Loucy (cell line): ENCODE data around the gene NUP58.

ENCODE experiments used
- H2AFZ ChIP-seq: fragments of 200-600 bp; sonication (generic); 2 replicates; pipeline ENCODE4 v1.6.0; 2016; ENCODE audit warnings: antibody characterized with exemption, mild to moderate bottlenecking, low read length, moderate library complexity
- H3F3A ChIP-seq: fragments of 200-600 bp; 2 replicates; pipeline ENCODE4 v1.6.0; 2016; ENCODE audit warnings: antibody characterized with exemption, low read depth, mild to moderate bottlenecking
- H3K27me3 ChIP-seq: fragments of 200-600 bp; sonication (generic); 2 replicates; pipeline ENCODE4 v1.6.1; 2014; ENCODE audit warnings: low read length, mild to moderate bottlenecking; ENCODE audit not compliant: insufficient read depth, poor library complexity, severe bottlenecking
- H3K36me3 ChIP-seq: fragments of 200-600 bp; sonication (generic); 2 replicates; pipeline ENCODE4 v1.6.1; 2016; ENCODE audit warnings: low read length; ENCODE audit not compliant: insufficient read depth
- H3K4me1 ChIP-seq: fragments of 200-600 bp; sonication (generic); 2 replicates; pipeline ENCODE4 v1.5.1; 2014; ENCODE audit warnings: low read length, mild to moderate bottlenecking; ENCODE audit not compliant: insufficient read depth, poor library complexity, severe bottlenecking
- H3K4me2 ChIP-seq: fragments of 200-600 bp; sonication (generic); 2 replicates; pipeline ENCODE4 v1.6.0; 2014; ENCODE audit warnings: antibody characterized with exemption, low read length, low read depth, mild to moderate bottlenecking; ENCODE audit not compliant: poor library complexity, severe bottlenecking
- H3K4me3 ChIP-seq: fragments of 200-600 bp; sonication (generic); 2 replicates; pipeline ENCODE4 v1.5.1; 2014; ENCODE audit warnings: low read length, mild to moderate bottlenecking, mixed read lengths; ENCODE audit not compliant: poor library complexity, severe bottlenecking
- H3K79me2 ChIP-seq: fragments of 200-600 bp; sonication (generic); 2 replicates; pipeline ENCODE4 v1.6.1; 2014; ENCODE audit warnings: low read length; ENCODE audit not compliant: insufficient read depth
- H3K9ac ChIP-seq: fragments of 200-600 bp; sonication (generic); 2 replicates; pipeline ENCODE4 v1.6.0; 2014; ENCODE audit warnings: mild to moderate bottlenecking, low read depth, low read length, moderate library complexity; ENCODE audit not compliant: poor library complexity, severe bottlenecking
- H3K9me2 ChIP-seq: fragments of 200-600 bp; sonication (generic); replicated peaks from 2 replicates; pipeline ENCODE4 v1.6.1; 2016; ENCODE audit warnings: low read depth, low read length, mixed read lengths
- H3K9me3 ChIP-seq: fragments of 200-600 bp; sonication (generic); 2 replicates; pipeline ENCODE4 v1.6.1; 2014; ENCODE audit warnings: mild to moderate bottlenecking, antibody characterized with exemption, low read length, low read depth; ENCODE audit not compliant: insufficient read depth
- H4K20me1 ChIP-seq: fragments of 200-600 bp; sonication (generic); 2 replicates; pipeline ENCODE4 v1.6.0; 2014; ENCODE audit warnings: antibody characterized with exemption, low read length, mild to moderate bottlenecking; ENCODE audit not compliant: insufficient read depth, poor library complexity, severe bottlenecking
- CTCF ChIP-seq: fragments of 200-600 bp; sonication (generic); conservative IDR thresholded peaks from 2 replicates; pipeline ENCODE4 v1.5.1; 2014; ENCODE audit warnings: mild to moderate bottlenecking, antibody characterized with exemption, low read length
- EZH2phosphoT487 ChIP-seq: fragments of 200-600 bp; IDR thresholded peaks from 2 replicates; pipeline ENCODE4 v1.6.1; 2018; ENCODE audit warnings: antibody characterized with exemption, mild to moderate bottlenecking, moderate library complexity, borderline replicate concordance

NUP58 gene

GRCh38 chr13:25345576-25345975 is 44.2 kb downstream of the NUP58 start:
- H3F3A ChIP-seq = no peaks in the 10 kb centered on the region
- no peaks in the 10 kb centered on the region for H3K9me3 ChIP-seq
- no peak overlapping the region for H3K4me2 ChIP-seq
- H4K20me1 ChIP-seq = no peaks in the 10 kb centered on the region
- H3K36me3 ChIP-seq = peaks cover 2% of the 10 kb centered on the region; the same call in 1 of the 2 replicates
- H3K4me3 ChIP-seq = no peak overlapping the region
- TF ChIP-seq EZH2phosphoT487 (no peak), CTCF (no peak)
- H3K79me2 ChIP-seq = no peaks in the 10 kb centered on the region
- H3K4me1 ChIP-seq = no peaks in the 10 kb centered on the region
- H3K9me2 ChIP-seq = no peaks in the 10 kb centered on the region
- no peak overlapping the region for H2AFZ ChIP-seq
- H3K27me3 ChIP-seq = no peaks in the 10 kb centered on the region
- no peak overlapping the region for H3K9ac ChIP-seq

DNA sequence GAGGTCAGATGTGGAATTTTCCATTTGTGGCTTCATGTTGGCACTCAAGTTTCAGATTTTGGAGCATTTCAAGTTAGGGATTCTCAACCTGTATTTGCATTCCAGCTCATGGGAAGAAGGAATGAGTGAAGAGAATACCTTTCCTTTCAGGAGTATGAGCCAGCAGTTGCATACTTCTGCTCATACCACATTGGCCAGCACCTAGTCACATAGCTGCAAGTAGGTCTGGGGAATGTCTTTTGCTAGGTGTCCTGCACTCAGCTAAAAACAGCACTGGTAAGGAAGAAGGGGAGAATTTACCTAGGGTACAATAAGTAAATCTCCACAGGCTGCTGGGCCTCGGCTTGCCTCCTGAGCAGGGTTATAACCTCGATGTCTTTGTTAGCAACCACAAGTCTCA is 45.7 kb downstream of the NUP58 start:
- Histone ChIP-seq H3K79me2 (no peaks in the 10 kb centered on the region), H3K27me3 (no peaks in the 10 kb centered on the region), H4K20me1 (no peaks in the 10 kb centered on the region), H3K9ac (no peak overlapping the region), H3K9me3 (no peaks in the 10 kb centered on the region), H3K36me3 (no peaks in the 10 kb centered on the region), H3F3A (no peaks in the 10 kb centered on the region), H3K9me2 (no peaks in the 10 kb centered on the region), H2AFZ (no peak overlapping the region), H3K4me3 (no peak overlapping the region), H3K4me1 (no peaks in the 10 kb centered on the region), H3K4me2 (no peak overlapping the region)
- TF ChIP-seq EZH2phosphoT487 (no peak), CTCF (no peak)

DNA sequence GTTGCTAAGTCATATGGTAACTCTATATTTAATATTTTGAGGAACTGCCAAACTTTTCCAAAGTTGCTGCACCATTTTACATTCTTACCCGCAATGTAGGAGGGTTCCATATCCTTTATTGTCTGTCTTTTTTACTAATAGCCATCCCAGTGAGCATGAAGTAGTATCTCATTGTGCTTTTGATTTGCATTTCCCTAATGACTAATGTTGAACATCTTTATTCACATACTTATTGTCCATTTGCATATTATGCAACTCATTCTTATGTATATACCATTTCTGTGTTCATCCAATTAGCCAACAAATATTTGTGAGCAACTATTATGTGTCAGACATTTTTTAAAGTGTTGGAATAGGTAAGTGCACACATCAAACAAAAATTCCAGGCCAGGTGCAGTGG is 50.0 kb downstream of the NUP58 start:
- no peaks in the 10 kb centered on the region for H3K4me1 ChIP-seq
- no peak overlapping the region for H3K9ac ChIP-seq
- H3K9me2 ChIP-seq = no peaks in the 10 kb centered on the region
- no peak for TF ChIP-seq CTCF
- H3K36me3 ChIP-seq = no peaks in the 10 kb centered on the region
- H3K9me3 ChIP-seq = no peaks in the 10 kb centered on the region
- H4K20me1 ChIP-seq = no peaks in the 10 kb centered on the region
- no peak overlapping the region for H3K4me2 ChIP-seq
- no peak overlapping the region for H2AFZ ChIP-seq
- H3K79me2 ChIP-seq = no peaks in the 10 kb centered on the region
- H3K27me3 ChIP-seq = no peaks in the 10 kb centered on the region
- no peak overlapping the region for H3K4me3 ChIP-seq
- no peaks in the 10 kb centered on the region for H3F3A ChIP-seq
